Tibial artery (tissue), 4 donors: ENCODE data around the gene PNMT.
A peak's percentile ranks its signal among the peaks of the same experiment; 100 is the strongest.
"Not testable (repeated sequence)": the region's sequence is repeated elsewhere in the genome, so short reads cannot be mapped to it uniquely, and the experiment has no call there.

Experiments
- DNase-seq, 2 donors: peaks; one replicate each; pipeline ENCODE4 v3.0.0-alpha.2; 2019
- H3K27ac ChIP-seq, 2 donors: fragments of 200-600 bp; sonication (generic) in 1 of 2; 1 replicate in 1 of 2; 2 replicates in 1 of 2; pipeline ENCODE4 v1.5.1; 2018 to 2019; ENCODE audit warnings: mild to moderate bottlenecking in 1 of 2
- H3K27me3 ChIP-seq, 2 donors: fragments of 200-600 bp; sonication (generic) in 1 of 2; one replicate each; pipeline versions ENCODE4 v1.5.1 to v1.6.0; 2016 to 2019
- H3K36me3 ChIP-seq, 3 donors: fragments of 200-600 bp; sonication (generic) in 2 of 3; one replicate each; pipeline ENCODE4 v1.5.1; 2016 to 2019; ENCODE audit warnings: mild to moderate bottlenecking in 2 of 3
- H3K4me1 ChIP-seq, 4 donors: fragments of 200-600 bp; sonication (generic) in 2 of 4; 1 replicate in 3 of 4; 2 replicates in 1 of 4; pipeline ENCODE4 v1.5.1; 2016 to 2019
- H3K4me3 ChIP-seq, 2 donors: fragments of 200-600 bp; sonication (generic) in 1 of 2; 1 replicate in 1 of 2; 2 replicates in 1 of 2; pipeline ENCODE4 v1.5.1; 2018 to 2019; ENCODE audit warnings: mild to moderate bottlenecking in 2 of 2
- H3K9me3 ChIP-seq, 3 donors: fragments of 200-600 bp; sonication (generic) in 1 of 3; one replicate each; pipeline ENCODE4 v1.5.1; 2016 to 2019
- intact Hi-C: fragments of 100-400 bp; cut with DNase I; formaldehyde crosslinking; loops from one replicate; pipeline ENCODE4 v1.15.0; 2023; ENCODE audit warnings: low total_unique reads
- TF ChIP-seq, protein P1 (sequence below), 2 experiments: fragments of 200-600 bp in 1 of 2; fragments of 450-650 bp in 1 of 2; IDR thresholded peaks; one replicate each; pipeline ENCODE4 v1.5.1; 2017 to 2019; ENCODE audit warnings: antibody characterized with exemption in 2 of 2, mild to moderate bottlenecking in 1 of 2, moderate library complexity in 1 of 2

Gene PNMT

DNA sequence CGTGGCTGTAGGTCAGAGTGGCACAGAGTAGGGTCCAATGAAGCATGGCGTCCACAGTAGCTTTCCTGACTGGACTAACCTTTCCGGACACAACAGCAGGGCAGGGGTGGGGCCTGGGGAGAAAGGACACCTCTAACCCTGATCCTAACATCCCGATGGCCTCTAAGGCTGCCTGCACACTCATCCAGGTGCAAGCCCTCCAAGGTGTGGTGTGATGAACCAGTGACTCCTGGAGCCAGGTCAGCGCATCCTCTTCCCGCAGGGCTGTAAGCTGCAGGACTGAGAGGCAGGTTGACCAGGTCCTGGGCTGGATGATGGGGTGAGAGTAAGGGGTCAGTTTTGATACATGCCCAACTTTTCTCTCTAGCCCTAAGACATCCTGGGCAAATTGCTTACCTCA lies 28.5 kb downstream of the PNMT start:
- Histone ChIP-seq H3K27ac (no peak overlapping the region), H3K9me3 (no peaks in the 10 kb centered on the region), H3K36me3 (no peaks in the 10 kb centered on the region), H3K27me3 (no peaks in the 10 kb centered on the region), H3K4me1 (peaks cover 0 to 19% (median 12%) of the 10 kb centered on the region in 4 donors), H3K4me3 (no peak overlapping the region)
- intact Hi-C loops, result no loop called here
- TF ChIP-seq, protein P1, sequence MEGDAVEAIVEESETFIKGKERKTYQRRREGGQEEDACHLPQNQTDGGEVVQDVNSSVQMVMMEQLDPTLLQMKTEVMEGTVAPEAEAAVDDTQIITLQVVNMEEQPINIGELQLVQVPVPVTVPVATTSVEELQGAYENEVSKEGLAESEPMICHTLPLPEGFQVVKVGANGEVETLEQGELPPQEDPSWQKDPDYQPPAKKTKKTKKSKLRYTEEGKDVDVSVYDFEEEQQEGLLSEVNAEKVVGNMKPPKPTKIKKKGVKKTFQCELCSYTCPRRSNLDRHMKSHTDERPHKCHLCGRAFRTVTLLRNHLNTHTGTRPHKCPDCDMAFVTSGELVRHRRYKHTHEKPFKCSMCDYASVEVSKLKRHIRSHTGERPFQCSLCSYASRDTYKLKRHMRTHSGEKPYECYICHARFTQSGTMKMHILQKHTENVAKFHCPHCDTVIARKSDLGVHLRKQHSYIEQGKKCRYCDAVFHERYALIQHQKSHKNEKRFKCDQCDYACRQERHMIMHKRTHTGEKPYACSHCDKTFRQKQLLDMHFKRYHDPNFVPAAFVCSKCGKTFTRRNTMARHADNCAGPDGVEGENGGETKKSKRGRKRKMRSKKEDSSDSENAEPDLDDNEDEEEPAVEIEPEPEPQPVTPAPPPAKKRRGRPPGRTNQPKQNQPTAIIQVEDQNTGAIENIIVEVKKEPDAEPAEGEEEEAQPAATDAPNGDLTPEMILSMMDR (IDR thresholded peaks at IDR 0.05), result no peak
- DNase-seq, result no peak

GRCh38 chr17:39697961-39698360 lies 29.7 kb downstream of the PNMT start:
- no peak overlapping the region for H3K27ac ChIP-seq
- H3K27me3 ChIP-seq, result no peaks in the 10 kb centered on the region
- intact Hi-C loops, result no loop called here
- H3K4me1 ChIP-seq, result peaks cover 0 to 31% (median 22%) of the 10 kb centered on the region in 4 donors
- H3K9me3 ChIP-seq, result no peaks in the 10 kb centered on the region
- DNase-seq, result no peak
- TF ChIP-seq, protein P1 (IDR thresholded peaks at IDR 0.05), result no peak
- no peaks in the 10 kb centered on the region for H3K36me3 ChIP-seq
- no peak overlapping the region for H3K4me3 ChIP-seq

GRCh38 chr17:39699157-39699817 lies 31.0 kb downstream of the PNMT start:
- Histone ChIP-seq H3K4me1 (peaks cover 0 to 43% (median 29%) of the 10 kb centered on the region in 4 donors), H3K27ac (peak overlapping the region; percentile 93 to 98), H3K4me3 (peak overlapping the region; percentile 78 to 100)
- H3K36me3 ChIP-seq, H3K27me3 ChIP-seq, DNase-seq, intact Hi-C loops, H3K9me3 ChIP-seq: not testable (repeated sequence)

DNA sequence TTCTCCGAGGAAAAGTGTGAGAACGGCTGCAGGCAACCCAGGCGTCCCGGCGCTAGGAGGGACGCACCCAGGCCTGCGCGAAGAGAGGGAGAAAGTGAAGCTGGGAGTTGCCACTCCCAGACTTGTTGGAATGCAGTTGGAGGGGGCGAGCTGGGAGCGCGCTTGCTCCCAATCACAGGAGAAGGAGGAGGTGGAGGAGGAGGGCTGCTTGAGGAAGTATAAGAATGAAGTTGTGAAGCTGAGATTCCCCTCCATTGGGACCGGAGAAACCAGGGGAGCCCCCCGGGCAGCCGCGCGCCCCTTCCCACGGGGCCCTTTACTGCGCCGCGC lies 31.5 kb downstream of the PNMT start, which contains the start of gene ERBB2:
TSS of gene ERBB2 (plus strand) at position 247 of the 330 bp plus-strand sequence. CDS start 175 bp downstream, outside the sequence.
- no peaks in the 10 kb centered on the region for H3K9me3 ChIP-seq
- H3K27me3 ChIP-seq, result no peaks in the 10 kb centered on the region
- TF ChIP-seq, protein P1 (IDR thresholded peaks at IDR 0.05), result no peak
- H3K4me1 ChIP-seq, result peaks cover 0 to 48% (median 34%) of the 10 kb centered on the region in 4 donors
- peak; percentile 81 to 93 for DNase-seq
- H3K27ac ChIP-seq, result peak within 1 kb of the TSS; percentile 93 to 98
- H3K36me3 ChIP-seq, result no peaks in the 10 kb centered on the region
- intact Hi-C loops, result no loop called here
- peak within 1 kb of the TSS; percentile 78 to 100 for H3K4me3 ChIP-seq

GRCh38 chr17:39700148-39700987 lies 32.1 kb downstream of the PNMT start:
- DNase-seq, result peak in 1 of 2 donors; percentile 69
- Histone ChIP-seq H3K27ac (peak overlapping the region; percentile 93 to 98), H3K36me3 (no peaks in the 10 kb centered on the region), H3K4me3 (peak overlapping the region; percentile 78 to 100), H3K4me1 (peaks cover 0 to 54% (median 39%) of the 10 kb centered on the region in 4 donors), H3K27me3 (no peaks in the 10 kb centered on the region), H3K9me3 (no peaks in the 10 kb centered on the region)
- intact Hi-C loops, result no loop called here
- TF ChIP-seq, protein P1 (IDR thresholded peaks at IDR 0.05), result no peak
